ENCODE results near the gene PRCC. TPM values are rescaled to one million over a fixed set of nuclear protein-coding genes. Genes with fewer than 3 reads are reported as not detected.

PRCC gene
- total RNA-seq, 1 donor from 2014 or later: 41.3 TPM

GRCh38 chr1:156786640-156787039 is 19.3 kb downstream of the PRCC start:
- ATAC-seq (no peak), DNase-seq (no peak)
- intact Hi-C loops (cut with micrococcal nuclease): no loop called here

GRCh38 chr1:156788136-156788535 is 20.8 kb downstream of the PRCC start:
- DNase-seq: no peak
- intact Hi-C loops (cut with micrococcal nuclease): no loop called here
- ATAC-seq: no peak

- ATAC-seq (no peak), DNase-seq (no peak)
- intact Hi-C loops (cut with micrococcal nuclease): loop anchor here (10.0 kb wide), 1 partner anchor 95 kb away; no protein-coding TSS in a partner anchor
These were observed 22.4 kb downstream of the PRCC start for GRCh38 chr1:156789621-156790318.

GRCh38 chr1:156794506-156795373 is 27.4 kb downstream of the PRCC start:
- ATAC-seq: no peak
- no peak for DNase-seq

DNA sequence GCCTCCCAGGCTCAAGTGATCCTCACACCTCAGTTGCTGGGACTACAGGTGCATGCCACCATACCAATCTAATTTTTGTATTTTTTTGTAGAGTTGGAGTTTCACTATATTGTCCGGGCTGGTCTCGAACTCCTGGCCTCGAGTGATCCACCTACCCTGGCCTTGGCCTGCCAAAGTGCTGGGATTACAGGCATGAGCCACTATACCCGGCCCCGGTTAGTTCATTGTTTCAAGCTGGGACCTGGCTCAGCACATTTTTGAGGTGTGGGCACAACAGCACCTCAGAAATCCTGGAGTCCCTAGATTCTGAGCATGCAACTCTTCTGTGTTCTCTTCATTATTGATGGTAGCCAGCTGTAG is 28.0 kb downstream of the PRCC start:
- DNase-seq: no peak
- intact Hi-C loops (cut with micrococcal nuclease): loop anchor here (10.0 kb wide), 1 partner anchor 89 kb away; no protein-coding TSS in a partner anchor
- no peak for ATAC-seq

More at GRCh38 chr1:156794506-156795373, 27.4 kb downstream of the PRCC start:
- intact Hi-C loops (cut with micrococcal nuclease): loop anchor here (10.0 kb wide), 1 partner anchor 90 kb away; no protein-coding TSS in a partner anchor

DNA sequence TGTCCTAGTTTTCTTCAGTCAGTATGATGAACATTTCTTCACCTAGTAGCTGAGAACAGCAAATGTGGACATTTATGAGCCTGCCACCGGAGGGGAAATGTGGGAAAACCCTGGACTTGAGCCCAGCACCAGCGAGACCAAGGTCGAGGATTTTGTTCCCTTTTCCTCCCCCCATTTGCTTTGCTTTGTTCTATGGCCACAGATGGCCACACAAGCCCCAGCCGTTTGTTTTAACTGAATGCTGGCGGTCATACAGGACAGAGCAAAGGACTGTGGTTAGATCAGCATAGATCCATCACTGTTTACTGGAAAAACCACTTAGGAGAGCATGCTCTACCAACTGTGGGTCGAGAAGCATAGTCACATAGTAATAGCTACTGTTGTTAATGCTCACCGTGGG is 28.5 kb downstream of the PRCC start:
- intact Hi-C loops (cut with micrococcal nuclease): loop anchor here (10.0 kb wide), 1 partner anchor 89 kb away; no protein-coding TSS in a partner anchor
- DNase-seq (no peak), ATAC-seq (no peak)

DNA sequence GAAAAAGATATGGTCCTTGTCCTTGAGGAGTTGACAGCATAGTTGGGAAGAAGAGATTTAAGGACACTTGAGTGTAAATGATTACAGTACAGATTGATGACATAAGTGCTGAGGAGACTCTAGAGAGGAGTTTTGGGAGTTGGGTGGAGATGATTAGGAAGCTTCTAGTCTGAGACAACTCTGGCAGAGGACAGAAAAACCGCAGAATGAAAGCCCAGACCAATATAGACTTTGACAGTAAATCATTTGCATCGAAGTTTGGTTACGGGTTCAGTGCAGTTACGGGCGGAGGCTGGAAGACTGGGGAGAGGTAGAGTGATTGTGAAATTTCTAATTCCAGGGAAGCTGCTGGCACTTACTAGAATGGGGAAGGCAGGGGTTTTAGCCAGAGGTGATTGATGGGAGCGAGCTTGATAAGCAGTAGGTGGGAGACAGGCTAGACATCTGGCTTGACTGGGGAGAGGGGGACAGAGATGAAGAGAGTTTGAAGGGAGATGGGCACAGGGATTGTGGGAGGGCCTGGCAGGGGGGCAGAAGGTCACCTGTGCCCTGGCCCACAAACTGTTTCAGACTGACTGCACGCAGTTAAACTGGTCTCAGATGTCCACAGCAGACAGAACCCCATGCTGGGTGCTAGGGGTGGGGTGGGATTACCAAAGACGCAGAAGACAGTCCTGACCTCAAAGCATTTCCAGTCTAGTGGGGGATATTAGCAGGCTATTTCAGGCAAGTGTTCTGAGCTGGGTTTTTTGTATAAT is 29.2 kb downstream of the PRCC start:
- ATAC-seq (no peak), DNase-seq (no peak)
- intact Hi-C loops (cut with micrococcal nuclease): loop anchor here (10.0 kb wide), 1 partner anchor 88 kb away; no protein-coding TSS in a partner anchor

DNA sequence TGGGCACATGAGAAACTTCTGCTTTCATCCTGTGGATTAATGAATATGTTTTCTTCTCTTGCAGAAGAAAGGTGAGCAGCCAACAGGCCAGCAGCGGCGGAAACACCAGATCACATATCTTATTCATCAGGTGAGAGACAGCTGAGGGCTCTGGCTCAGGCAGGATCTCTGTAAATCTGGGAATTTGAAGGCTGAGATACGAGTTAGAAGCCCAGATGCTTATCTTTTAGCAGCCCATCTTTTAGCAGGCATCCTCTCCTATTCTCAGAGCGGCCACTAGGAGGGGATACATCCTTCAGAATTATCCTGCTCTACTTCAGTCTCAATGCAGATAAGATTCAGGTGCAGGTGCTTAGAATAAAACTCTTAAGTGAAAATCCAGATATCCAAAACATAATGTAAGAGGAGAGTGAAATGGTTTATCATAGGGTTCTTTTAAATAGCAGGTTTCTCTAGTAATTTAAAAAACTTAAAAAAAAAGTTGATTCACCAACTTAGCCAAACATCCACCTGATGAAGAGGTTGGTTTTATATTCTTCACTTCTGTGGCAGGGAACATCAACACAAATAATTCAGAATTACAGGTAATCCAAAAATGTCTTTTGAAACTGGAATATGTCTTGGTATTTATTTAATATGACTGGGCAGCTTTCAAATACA is 30.0 kb downstream of the PRCC start:
- intact Hi-C loops (cut with micrococcal nuclease): loop anchor here (10.0 kb wide), 1 partner anchor 87 kb away; no protein-coding TSS in a partner anchor
- no peak for ATAC-seq

GRCh38 chr1:156801409-156802121 is 34.2 kb downstream of the PRCC start:
- intact Hi-C loops (cut with micrococcal nuclease): no loop called here
- DNase-seq: peak; percentile 61
- ATAC-seq: peak; percentile 80

More for the DNA sequence above, 30.0 kb downstream of the PRCC start:
- no peak for DNase-seq

GRCh38 chr1:156802421-156802935 is 35.1 kb downstream of the PRCC start:
- ATAC-seq (no peak), DNase-seq (no peak)
- intact Hi-C loops (cut with micrococcal nuclease): no loop called here

DNA sequence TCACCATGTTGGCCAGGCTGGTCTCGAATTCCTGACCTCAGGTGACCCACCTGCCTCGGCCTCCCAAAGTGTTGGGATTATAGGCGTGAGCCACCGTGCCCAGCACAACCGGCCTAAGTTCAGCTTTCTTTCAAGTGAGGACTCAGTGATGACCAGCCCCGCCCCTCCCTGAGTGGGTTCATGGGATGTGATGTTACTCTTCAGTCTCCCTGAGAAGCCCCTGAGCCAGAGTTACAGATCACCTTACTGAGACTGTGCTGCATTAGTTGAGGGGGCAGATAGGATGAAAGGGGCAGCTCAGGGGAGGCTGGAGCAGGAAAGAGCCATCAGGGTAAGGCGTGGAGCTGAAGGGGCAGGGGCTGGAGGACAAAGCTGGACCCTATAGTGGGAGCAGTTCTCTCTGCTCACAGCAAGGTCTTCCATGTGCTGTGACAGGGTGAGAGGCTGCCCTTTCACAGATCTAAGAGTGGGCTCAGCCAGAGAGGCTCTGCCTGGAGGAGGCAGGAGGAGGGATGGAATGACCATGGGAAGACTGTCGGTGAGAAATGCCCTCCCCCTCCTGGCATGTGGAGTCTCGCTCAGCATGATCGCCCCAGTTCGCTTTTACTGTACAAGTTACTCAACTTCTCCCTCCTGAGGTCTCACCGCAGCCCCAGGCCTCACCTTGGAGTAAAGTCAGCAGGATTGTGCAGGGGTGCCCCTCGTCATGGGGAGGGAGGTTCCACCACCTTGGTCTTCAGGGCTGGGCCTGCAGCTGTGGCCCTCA is 35.9 kb downstream of the PRCC start:
- no peak for DNase-seq
- intact Hi-C loops (cut with micrococcal nuclease): no loop called here
- ATAC-seq: no peak

DNA sequence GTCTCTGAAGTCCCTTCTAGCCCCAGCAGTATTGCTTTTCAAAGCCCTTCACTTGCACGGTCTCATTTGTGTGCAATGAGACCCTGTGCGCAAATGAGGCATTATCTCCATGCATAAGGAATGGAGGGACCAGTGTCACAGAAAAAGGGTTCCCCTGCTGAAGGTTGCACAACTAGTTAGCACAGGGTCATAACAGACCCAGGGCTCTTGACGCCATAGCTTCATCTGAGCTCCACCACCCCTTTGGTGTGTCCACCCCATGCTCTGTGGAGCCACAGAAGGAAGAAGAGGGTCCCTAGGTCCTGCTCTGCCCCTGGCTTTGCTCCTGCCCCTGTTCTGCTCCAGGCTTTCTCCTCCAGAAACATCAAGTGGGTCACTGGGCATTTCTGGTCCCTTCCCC is 36.7 kb downstream of the PRCC start:
- no peak for ATAC-seq
- no peak for DNase-seq
- intact Hi-C loops (cut with micrococcal nuclease): no loop called here

DNA sequence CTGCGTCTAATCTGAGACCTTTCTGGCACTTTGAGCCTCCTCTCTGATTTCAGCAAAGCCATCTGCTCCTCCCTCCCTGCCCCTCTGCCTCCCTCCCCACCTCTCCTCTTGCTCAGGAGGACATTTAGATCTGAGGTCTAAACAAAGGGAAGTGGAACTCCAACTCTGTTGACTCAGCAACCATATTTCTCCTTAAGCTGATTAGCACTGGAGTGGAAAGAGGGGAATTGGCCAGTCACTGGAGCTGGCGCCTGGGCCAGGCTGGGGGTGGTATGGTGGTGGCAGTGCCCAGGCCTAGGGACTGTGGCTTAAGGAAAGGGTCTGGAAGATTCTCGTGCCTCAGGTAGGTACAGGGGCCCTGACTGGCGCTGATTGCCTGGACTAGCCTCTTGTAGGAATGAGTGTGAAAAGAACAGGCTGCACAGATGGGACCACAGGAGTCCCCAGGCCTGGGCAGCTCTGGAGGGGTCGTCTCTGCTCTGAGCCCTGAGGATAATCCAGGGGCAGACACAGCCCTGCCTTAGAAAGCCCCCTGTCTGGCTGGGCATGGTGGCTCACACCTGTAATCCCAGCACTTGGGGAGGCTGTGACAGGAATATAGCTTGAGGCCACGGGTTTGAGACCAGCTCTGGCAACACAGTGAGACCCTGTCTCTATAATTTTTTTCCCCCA is 37.4 kb downstream of the PRCC start:
- DNase-seq (no peak), ATAC-seq (peak; percentile 4)
- intact Hi-C loops (cut with micrococcal nuclease): no loop called here

DNA sequence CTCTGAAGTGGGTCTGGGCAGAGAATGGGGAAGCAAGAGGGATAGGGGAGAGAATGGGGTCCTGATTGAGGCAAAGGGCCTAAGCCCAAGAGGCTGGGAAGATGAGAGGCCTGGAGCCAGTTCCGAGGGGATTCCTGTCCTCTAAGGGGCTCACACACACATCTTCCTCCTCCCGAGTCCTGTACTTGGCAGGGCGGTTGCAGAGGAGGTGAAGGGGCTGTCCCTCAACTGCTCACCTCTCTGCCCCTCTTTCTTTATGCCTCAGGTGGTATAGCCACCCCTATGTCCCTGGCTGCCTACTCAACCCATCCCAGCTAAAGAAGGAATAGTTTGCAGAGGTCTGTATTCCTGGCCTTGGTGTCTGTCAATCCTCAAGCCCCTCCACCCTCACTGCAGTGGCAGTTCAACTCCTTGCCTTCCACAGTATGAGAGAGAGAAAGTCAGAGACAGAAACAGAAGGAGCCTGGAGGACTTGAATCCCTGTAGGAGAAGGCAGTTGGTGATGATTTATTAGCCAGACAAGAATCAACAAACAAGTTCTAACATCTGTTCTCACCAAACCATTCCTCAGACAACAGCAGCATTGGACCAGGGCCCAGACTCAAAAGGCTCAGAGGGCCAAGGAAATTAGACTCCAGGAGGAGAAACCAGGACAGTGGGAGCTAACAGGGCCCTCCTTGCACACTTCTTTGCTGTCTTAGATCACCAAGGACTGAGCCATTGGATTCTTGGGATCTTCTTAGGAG is 38.6 kb downstream of the PRCC start:
- DNase-seq (peak; percentile 71), ATAC-seq (peak; percentile 63)
- intact Hi-C loops (cut with micrococcal nuclease): no loop called here

DNA sequence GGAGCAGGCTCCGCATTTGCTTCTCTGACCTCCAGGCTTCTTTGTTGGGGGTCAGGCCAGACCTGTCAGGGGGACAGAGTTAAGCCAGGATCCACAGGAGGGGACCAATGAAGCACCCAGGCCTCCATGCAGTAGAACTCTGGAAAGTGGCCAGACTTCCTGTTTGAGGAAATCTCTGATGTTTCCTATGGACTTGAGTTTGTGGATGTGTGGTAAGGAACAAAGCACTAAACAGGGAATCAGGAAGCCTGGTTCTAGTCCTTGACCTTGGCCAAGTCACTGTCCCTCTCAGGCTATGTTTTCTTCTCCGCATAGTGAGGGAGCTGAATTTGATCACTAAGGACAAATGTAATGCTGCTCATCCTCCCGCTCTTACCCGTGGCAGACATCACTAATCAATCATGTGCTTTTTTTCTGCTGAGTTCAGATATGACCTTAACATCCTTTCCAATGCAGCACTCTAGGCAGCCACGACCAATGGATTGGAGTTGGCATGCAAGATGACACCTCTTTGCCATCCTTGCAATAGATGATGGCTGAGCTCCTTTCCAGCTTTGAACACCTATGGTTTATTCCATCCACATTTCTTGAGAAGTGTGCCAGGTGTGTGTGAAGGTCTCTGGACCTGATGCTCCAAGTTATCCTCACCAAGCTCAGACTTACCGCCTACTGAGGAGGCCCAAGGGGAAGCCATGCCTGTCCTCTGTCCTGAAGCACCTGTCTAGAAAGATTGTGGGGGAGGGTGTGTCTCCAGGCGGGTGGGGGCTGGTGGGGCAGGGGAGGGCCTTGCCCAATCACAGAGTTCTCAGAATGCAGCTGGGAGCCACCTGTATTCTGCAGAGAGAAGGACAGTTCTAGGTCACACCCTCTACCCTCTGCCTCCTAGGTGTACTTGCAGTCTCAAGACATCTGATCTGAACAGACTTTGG is 39.4 kb downstream of the PRCC start:
- intact Hi-C loops (cut with micrococcal nuclease): no loop called here
- DNase-seq (no peak), ATAC-seq (no peak)
